WI38 (cell line): ENCODE measurements around the gene KIF3B.
"Not testable (repeated sequence)": the region's sequence is repeated elsewhere in the genome, so short reads cannot be mapped to it uniquely, and the experiment has no call there.

Experiments
- H3K4me3 ChIP-seq: 2 replicates; pipeline ENCODE4 v1.5.1; 2011; ENCODE audit warnings: low read depth, mild to moderate bottlenecking, control low read depth, low read length
- CTCF ChIP-seq: IDR thresholded peaks from 2 replicates; pipeline ENCODE4 v1.5.1; 2012; ENCODE audit warnings: low read depth, mild to moderate bottlenecking, control low read depth, low read length

The KIF3B gene

GRCh38 chr20:32355417-32355841 lies 78.0 kb downstream of the KIF3B start:
- TF ChIP-seq CTCF, result no peak
- no peak overlapping the region for H3K4me3 ChIP-seq

- not testable (repeated sequence) for H3K4me3 ChIP-seq
Observed at GRCh38 chr20:32355907-32356621, 78.6 kb downstream of the KIF3B start.

- TF ChIP-seq CTCF, result no peak
Observed at GRCh38 chr20:32356622-32357374, 79.3 kb downstream of the KIF3B start.

GRCh38 chr20:32357375-32357868 lies 80.0 kb downstream of the KIF3B start:
- peak overlapping the region; percentile 71 for H3K4me3 ChIP-seq
- no peak for TF ChIP-seq CTCF

More at GRCh38 chr20:32356622-32357374, 79.3 kb downstream of the KIF3B start:
- peak overlapping the region; percentile 71 for H3K4me3 ChIP-seq

GRCh38 chr20:32357869-32358631 lies 80.6 kb downstream of the KIF3B start, which contains the start of gene ASXL1:
Gene ASXL1, plus strand, starts transcription at chr20:32358331. Its CDS starts 445 bp downstream, at chr20:32358776.
- peak within 1 kb of the TSS; percentile 97 for H3K4me3 ChIP-seq
- no peak for TF ChIP-seq CTCF

- no peak for TF ChIP-seq CTCF
- H3K4me3 ChIP-seq, result peak overlapping the region; percentile 97
Observed at GRCh38 chr20:32358632-32358882, 81.1 kb downstream of the KIF3B start.

- peak overlapping the region; percentile 97 for H3K4me3 ChIP-seq
- TF ChIP-seq CTCF, result no peak
Observed at GRCh38 chr20:32358883-32359632, 81.6 kb downstream of the KIF3B start.
